GM10248 (cell line): ENCODE data around the gene PSMC3IP.
"Not testable (repeated sequence)": the region's sequence is repeated elsewhere in the genome, so short reads cannot be mapped to it uniquely, and the experiment has no call there.

Experiments used
- CTCF ChIA-PET: fragments of 300-600 bp; sonication (Branson Sonifier 250); formaldehyde crosslinking; extraction: SDS; loops from one replicate; lab custom pipeline; 2021; ENCODE audit warnings: antibody characterized with exemption; lab: Yijun Ruan, JAX
- POLR2A ChIA-PET: fragments of 350-650 bp; sonication (Branson Sonifier 250); formaldehyde crosslinking; extraction: SDS; loops from one replicate; lab custom pipeline; 2020; ENCODE audit warnings: antibody characterized with exemption; lab: Yijun Ruan, JAX
- DNase-seq: peaks from one replicate; pipeline ENCODE4 v3.0.0; 2012; ENCODE audit errors: extremely low spot score
- TF ChIP-seq, protein P1 (sequence below): IDR thresholded peaks from 2 replicates; pipeline ENCODE4 v1.5.1; 2012; ENCODE audit warnings: mild to moderate bottlenecking, low read depth; ENCODE audit errors: extremely low read depth, missing control alignments, control extremely low read depth

PSMC3IP gene

DNA sequence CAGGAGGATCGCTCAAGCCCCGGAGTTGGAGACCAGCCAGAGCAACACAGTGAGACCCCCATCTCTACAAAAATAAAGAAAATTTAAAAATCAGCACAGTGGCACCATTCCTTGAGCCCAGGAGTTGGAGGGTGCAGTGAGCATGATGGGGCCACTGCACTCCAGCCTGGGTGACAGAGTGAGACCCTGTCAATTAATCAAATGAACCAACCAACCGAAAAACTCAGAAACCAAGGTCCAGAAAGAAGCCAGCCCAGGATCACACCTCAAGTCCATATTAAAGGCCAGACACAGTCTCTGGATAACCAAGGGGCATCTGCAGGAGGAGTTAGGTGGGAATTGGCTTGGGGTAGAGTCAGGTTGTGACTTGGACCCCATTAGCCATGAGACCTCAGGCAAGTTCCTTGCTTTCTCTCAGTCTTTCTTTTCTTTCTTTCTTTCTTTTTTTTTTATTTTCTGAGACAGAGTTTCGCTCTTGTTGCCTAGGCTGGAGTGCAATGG, 22.4 kb downstream of the PSMC3IP start:
- TF ChIP-seq, protein P1, sequence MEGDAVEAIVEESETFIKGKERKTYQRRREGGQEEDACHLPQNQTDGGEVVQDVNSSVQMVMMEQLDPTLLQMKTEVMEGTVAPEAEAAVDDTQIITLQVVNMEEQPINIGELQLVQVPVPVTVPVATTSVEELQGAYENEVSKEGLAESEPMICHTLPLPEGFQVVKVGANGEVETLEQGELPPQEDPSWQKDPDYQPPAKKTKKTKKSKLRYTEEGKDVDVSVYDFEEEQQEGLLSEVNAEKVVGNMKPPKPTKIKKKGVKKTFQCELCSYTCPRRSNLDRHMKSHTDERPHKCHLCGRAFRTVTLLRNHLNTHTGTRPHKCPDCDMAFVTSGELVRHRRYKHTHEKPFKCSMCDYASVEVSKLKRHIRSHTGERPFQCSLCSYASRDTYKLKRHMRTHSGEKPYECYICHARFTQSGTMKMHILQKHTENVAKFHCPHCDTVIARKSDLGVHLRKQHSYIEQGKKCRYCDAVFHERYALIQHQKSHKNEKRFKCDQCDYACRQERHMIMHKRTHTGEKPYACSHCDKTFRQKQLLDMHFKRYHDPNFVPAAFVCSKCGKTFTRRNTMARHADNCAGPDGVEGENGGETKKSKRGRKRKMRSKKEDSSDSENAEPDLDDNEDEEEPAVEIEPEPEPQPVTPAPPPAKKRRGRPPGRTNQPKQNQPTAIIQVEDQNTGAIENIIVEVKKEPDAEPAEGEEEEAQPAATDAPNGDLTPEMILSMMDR, result no peak
- CTCF ChIA-PET, result interaction anchor here (0.8 to 2.2 kb wide), 4 partner anchors 13 to 118 kb away, joined by 3 to 9 read pairs (median 3); partner anchors contain the start of gene PSMC3IP
- DNase-seq, result no peak
- POLR2A ChIA-PET, result interaction anchor here (0.5 kb wide), 1 partner anchor 142 kb away, joined by 9 read pairs; no protein-coding TSS in a partner anchor

DNA sequence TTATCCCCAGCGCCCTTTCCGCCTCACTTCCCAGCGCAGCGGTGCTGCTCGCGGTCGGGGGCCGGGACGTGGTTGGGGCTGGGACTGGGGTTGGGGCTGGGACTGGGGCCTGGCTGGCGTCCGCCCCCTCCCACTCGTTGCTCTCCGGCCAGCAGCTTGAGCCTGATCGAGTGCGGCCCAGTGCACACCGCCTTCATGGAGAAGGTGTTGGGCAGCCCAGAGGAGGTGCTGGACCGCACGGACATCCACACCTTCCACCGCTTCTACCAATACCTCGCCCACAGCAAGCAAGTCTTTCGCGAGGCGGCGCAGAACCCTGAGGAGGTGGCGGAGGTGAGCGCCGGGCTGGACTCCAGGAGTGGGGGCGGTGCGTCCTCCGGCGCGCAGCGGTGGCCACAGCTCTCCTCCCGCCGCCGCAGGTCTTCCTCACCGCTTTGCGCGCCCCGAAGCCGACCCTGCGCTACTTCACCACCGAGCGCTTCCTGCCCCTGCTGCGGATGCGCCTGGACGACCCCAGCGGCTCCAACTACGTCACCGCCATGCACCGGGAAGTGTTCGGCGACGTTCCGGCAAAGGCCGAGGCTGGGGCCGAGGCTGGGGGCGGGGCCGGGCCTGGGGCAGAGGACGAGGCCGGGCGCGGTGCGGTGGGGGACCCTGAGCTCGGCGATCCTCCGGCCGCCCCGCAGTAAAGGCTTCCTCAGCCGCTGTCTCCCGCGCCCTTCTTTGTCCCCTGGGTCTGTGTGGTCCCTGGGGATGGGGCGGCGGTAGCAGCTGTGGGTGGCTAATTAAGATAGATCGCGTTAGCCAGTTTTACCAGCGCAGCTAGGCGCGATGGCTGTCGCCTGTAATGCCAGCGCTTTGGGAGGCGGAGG, 23.0 kb downstream of the PSMC3IP start:
- POLR2A ChIA-PET, result interaction anchor here (0.5 kb wide), 1 partner anchor 141 kb away, joined by 9 read pairs; no protein-coding TSS in a partner anchor
- CTCF ChIA-PET, result interaction anchor here (0.8 to 2.2 kb wide), 5 partner anchors 13 to 119 kb away, joined by 3 to 9 read pairs (median 3); partner anchors contain the start of genes NAGLU and PSMC3IP
- peak; percentile 90 for DNase-seq
- TF ChIP-seq, protein P1, result no peak

DNA sequence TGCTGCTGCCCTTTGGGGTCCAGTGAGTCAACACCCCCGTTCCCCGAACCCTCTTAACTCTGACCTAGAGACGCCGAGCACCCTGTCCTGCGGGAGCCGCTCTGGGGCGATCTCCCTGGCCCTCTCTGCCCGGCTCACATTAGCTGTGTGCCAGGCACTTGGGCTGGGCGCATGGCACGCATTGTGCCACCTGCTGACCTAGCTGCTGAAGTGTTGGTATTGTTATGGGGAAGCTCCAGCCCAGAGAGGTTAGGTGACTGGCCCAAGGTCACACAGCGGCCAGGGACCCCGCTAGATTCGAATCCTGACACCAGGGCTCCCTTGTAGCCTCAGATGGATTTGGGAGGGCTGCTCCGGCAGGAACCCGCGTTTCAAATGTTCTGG, 23.7 kb downstream of the PSMC3IP start:
- TF ChIP-seq, protein P1, result no peak
- ChIA-PET POLR2A (no interaction called here), CTCF (interaction anchor here (1.0 to 2.2 kb wide), 3 partner anchors 18 to 119 kb away, joined by 3 to 9 read pairs (median 3); partner anchors contain the start of genes NAGLU and PSMC3IP)
- no peak for DNase-seq

DNA sequence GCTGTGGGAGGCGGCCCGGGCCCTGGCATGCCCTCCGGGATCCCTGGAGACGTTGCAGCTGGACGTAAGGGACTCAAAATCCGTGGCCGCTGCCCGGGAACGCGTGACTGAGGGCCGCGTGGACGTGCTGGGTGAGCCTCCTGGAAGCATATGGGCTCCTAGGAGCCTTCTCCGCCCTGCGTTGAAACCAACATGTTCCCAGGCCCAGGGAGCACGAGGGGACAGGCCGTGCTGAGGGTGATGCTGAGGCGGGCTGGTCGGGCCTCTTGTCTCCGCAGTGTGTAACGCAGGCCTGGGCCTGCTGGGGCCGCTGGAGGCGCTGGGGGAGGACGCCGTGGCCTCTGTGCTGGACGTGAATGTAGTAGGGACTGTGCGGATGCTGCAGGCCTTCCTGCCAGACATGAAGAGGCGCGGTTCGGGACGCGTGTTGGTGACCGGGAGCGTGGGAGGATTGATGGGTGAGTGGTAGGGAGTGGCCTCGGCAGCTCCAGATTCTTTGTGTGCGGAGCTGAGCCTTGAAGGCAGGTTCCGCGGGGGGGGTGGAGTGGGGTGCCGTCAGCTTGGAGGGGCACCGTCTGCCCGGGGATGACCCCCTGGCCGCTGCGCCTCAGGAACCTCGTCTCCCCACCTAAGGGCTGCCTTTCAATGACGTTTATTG, 24.2 kb downstream of the PSMC3IP start:
- CTCF ChIA-PET, result interaction anchor here (2.2 kb wide), 1 partner anchor 25 kb away, joined by 9 read pairs; the partner anchor contains the start of gene PSMC3IP

GRCh38 chr17:42552736-42553135, 24.8 kb downstream of the PSMC3IP start, which contains the start of gene HSD17B1:
Gene HSD17B1 (plus strand): TSS chr17:42552923. CDS start chr17:42552934, 11 bp downstream.
- POLR2A ChIA-PET, CTCF ChIA-PET, DNase-seq: not testable (repeated sequence)

More for the DNA sequence above, 24.2 kb downstream of the PSMC3IP start:
- no peak for DNase-seq
- POLR2A ChIA-PET, result interaction anchor here (0.6 kb wide), 1 partner anchor 40 kb away, joined by 6 read pairs; no protein-coding TSS in a partner anchor
- TF ChIP-seq, protein P1, result no peak

DNA sequence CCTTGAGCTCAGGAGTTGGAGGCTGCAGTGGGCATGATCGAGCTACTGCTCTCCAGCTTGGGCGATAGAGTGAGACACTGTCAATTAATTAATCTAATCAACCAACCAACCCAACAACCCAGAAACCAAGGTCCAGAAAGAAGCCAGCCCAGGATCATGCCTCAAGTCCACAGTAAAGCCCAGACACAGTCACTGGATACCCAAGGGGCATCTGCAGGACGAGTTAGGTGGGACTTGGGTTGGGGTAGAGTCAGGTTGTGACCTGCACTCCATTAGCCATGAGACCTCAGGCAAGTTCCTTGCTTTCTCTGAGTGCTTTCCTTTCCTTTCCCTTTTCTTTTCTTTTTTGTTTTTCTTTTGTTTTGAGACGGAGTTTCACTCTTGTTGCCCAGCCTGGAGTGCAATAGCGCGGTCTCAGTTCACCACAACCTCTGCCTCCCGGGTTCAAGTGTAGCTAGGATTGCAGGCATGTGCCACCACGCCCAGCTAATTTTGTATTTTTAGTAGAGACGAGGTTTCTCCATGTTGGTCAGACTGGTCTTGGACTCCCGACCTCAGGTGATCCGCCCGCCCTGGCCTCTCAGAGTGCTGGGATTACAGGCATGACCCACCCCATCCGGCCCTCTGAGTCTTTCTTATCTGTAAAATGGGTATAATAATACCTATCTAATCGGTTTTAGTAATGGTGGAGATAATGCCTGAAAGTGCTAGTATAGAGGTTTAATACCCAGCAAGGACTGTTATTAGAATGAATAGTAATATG, 28.4 kb downstream of the PSMC3IP start:
- ChIA-PET POLR2A (no interaction called here), CTCF (interaction anchor here (0.7 to 2.0 kb wide), 15 partner anchors 10 to 275 kb away, joined by 3 to 11 read pairs (median 4); partner anchors contain the start of genes BECN1, NAGLU and PSMC3IP)
- DNase-seq, result no peak
- TF ChIP-seq, protein P1, result no peak
